DOHH2 (cell line): ENCODE results near the gene ALDH1L1.

ENCODE experiments used
- H3F3A ChIP-seq: fragments of 200-600 bp; sonication (generic), shearing (Covaris generic); 2 replicates; pipeline ENCODE4 v1.6.0; 2016; ENCODE audit warnings: antibody characterized with exemption, mild to moderate bottlenecking; ENCODE audit not compliant: control insufficient read depth, insufficient read depth
- H3K27ac ChIP-seq: fragments of 200-600 bp; sonication (generic); 2 replicates; pipeline ENCODE4 v1.5.1; 2014; ENCODE audit warnings: low read depth, mild to moderate bottlenecking, low read length, moderate library complexity
- H3K27me3 ChIP-seq: fragments of 200-600 bp; sonication (generic); 2 replicates; pipeline ENCODE4 v1.6.1; 2014; ENCODE audit warnings: mild to moderate bottlenecking, low read length, mixed read lengths; ENCODE audit not compliant: control insufficient read depth
- H3K36me3 ChIP-seq: fragments of 200-600 bp; sonication (generic); 2 replicates; pipeline ENCODE4 v1.6.1; 2014; ENCODE audit warnings: mild to moderate bottlenecking, low read length, moderate library complexity, mixed read lengths; ENCODE audit not compliant: control insufficient read depth
- H3K4me1 ChIP-seq: fragments of 200-600 bp; sonication (generic); 2 replicates; pipeline ENCODE4 v1.6.1; 2014; ENCODE audit warnings: mild to moderate bottlenecking, low read length, mixed read lengths; ENCODE audit not compliant: control insufficient read depth
- H3K4me2 ChIP-seq: fragments of 200-600 bp; sonication (generic); 2 replicates; pipeline ENCODE4 v1.6.0; 2014; ENCODE audit warnings: mild to moderate bottlenecking, low read length, moderate library complexity
- H3K4me3 ChIP-seq: fragments of 200-600 bp; sonication (generic); 2 replicates; pipeline ENCODE4 v1.5.1; 2014; ENCODE audit warnings: mild to moderate bottlenecking, low read length, mixed read lengths
- H3K79me2 ChIP-seq: fragments of 200-600 bp; sonication (generic); 2 replicates; pipeline ENCODE4 v1.6.1; 2014; ENCODE audit warnings: mild to moderate bottlenecking, low read length, mixed read lengths; ENCODE audit not compliant: control insufficient read depth
- H3K9me2 ChIP-seq: fragments of 200-600 bp; sonication (generic); replicated peaks from 2 replicates; pipeline ENCODE4 v1.6.1; 2014; ENCODE audit warnings: mild to moderate bottlenecking, low read length, mixed read lengths; ENCODE audit not compliant: control insufficient read depth
- H3K9me3 ChIP-seq: fragments of 200-600 bp; sonication (generic); 2 replicates; pipeline ENCODE4 v1.6.1; 2014; ENCODE audit warnings: antibody characterized with exemption, low read length, mixed read lengths; ENCODE audit not compliant: control insufficient read depth, insufficient read depth
- H4K20me1 ChIP-seq: fragments of 200-600 bp; sonication (generic); 2 replicates; pipeline ENCODE4 v1.6.0; 2014; ENCODE audit warnings: low read depth, mild to moderate bottlenecking, antibody characterized with exemption, low read length, moderate library complexity; ENCODE audit not compliant: control insufficient read depth, insufficient read depth
- EZH2phosphoT487 ChIP-seq: fragments of 200-600 bp; sonication (generic); IDR thresholded peaks from 2 replicates; pipeline ENCODE4 v1.6.1; 2017; ENCODE audit warnings: borderline replicate concordance, mild to moderate bottlenecking, antibody characterized with exemption, low read length, moderate library complexity, mixed read lengths
- TF ChIP-seq, protein P1 (sequence below): fragments of 200-600 bp; sonication (generic); IDR thresholded peaks from one replicate; pipeline ENCODE4 v1.5.1; 2014; ENCODE audit warnings: antibody characterized with exemption, mild to moderate bottlenecking, low read depth, low read length; ENCODE audit not compliant: poor library complexity, severe bottlenecking

The ALDH1L1 gene

DNA sequence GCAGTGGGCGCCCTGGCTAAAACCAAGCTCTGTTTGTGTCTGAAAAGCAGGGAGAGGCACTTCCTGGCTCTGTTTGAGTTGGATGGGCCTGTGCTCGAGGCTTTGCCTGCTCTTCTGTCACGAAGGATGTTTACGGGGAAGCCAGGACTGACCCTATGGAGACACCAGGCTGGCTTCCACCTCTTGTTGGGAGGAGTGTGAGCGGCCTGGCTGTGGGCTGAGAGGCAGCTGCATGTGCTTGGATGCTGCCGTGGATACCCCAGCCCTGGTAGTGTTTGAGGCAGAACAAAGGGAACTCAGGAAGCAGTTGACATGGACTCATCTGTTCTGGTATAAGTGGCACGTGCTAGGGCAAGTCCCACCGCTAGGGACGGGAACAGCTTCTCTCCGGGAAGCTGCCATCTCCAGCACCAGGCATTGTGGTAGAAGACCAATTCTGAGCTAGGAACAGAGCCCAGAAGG lies 78.8 kb downstream of the ALDH1L1 start:
- TF ChIP-seq EZH2phosphoT487 = no peak
- TF ChIP-seq, protein P1, sequence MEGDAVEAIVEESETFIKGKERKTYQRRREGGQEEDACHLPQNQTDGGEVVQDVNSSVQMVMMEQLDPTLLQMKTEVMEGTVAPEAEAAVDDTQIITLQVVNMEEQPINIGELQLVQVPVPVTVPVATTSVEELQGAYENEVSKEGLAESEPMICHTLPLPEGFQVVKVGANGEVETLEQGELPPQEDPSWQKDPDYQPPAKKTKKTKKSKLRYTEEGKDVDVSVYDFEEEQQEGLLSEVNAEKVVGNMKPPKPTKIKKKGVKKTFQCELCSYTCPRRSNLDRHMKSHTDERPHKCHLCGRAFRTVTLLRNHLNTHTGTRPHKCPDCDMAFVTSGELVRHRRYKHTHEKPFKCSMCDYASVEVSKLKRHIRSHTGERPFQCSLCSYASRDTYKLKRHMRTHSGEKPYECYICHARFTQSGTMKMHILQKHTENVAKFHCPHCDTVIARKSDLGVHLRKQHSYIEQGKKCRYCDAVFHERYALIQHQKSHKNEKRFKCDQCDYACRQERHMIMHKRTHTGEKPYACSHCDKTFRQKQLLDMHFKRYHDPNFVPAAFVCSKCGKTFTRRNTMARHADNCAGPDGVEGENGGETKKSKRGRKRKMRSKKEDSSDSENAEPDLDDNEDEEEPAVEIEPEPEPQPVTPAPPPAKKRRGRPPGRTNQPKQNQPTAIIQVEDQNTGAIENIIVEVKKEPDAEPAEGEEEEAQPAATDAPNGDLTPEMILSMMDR = no peak
- H3K4me1 ChIP-seq = no peaks in the 10 kb centered on the region

DNA sequence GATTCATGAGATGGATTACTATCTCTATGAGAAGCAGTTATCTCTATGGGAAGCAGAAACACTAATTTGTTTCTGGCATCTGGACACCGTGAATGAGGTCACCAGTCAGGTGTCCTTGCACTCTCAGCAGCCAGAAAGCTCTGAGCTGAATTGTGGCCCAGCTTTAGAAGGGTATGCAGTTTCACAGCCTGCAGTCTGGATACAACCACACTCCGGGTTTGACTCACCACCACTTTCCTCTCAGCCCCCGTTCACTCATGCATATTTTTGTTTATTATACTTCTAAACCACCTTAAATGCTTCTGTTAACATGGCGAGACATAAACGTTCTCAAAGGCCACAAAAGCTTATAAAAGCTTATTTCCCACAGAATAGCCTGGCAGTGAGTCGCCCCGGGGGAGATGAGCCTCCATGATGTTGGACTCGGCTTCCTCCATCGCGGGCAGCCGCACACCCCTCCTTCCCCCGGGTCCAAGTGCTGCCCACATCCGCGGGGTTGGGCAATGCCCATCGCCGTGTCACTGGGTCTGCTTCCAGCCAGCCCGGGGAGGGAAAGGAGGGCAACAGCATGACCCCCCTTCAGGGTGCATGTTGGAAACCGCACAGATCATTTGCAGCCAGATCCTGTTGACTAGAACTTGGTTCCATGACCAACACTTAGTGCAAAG lies 79.6 kb downstream of the ALDH1L1 start:
- no peak overlapping the region for H3K27ac ChIP-seq
- H3K4me2 ChIP-seq = no peak overlapping the region
- H3K27me3 ChIP-seq = no peaks in the 10 kb centered on the region
- H3K79me2 ChIP-seq = no peaks in the 10 kb centered on the region
- H3K36me3 ChIP-seq = no peaks in the 10 kb centered on the region
- peaks cover 7% of the 10 kb centered on the region; the same call in 1 of the 2 replicates for H3K9me3 ChIP-seq
- H3K4me1 ChIP-seq = no peaks in the 10 kb centered on the region
- H3K4me3 ChIP-seq = no peak overlapping the region
- no peaks in the 10 kb centered on the region for H3K9me2 ChIP-seq
- H4K20me1 ChIP-seq = no peaks in the 10 kb centered on the region
- no peak for TF ChIP-seq EZH2phosphoT487
- TF ChIP-seq, protein P1 = no peak
- no peaks in the 10 kb centered on the region for H3F3A ChIP-seq

More for the DNA sequence above, 78.8 kb downstream of the ALDH1L1 start:
- Histone ChIP-seq H3K27ac (no peak overlapping the region), H3K4me3 (no peak overlapping the region), H3K9me2 (no peaks in the 10 kb centered on the region), H4K20me1 (no peaks in the 10 kb centered on the region), H3K79me2 (no peaks in the 10 kb centered on the region), H3K27me3 (no peaks in the 10 kb centered on the region), H3F3A (no peaks in the 10 kb centered on the region), H3K4me2 (no peak overlapping the region), H3K36me3 (no peaks in the 10 kb centered on the region), H3K9me3 (peaks cover 3% of the 10 kb centered on the region; the same call in 1 of the 2 replicates)

DNA sequence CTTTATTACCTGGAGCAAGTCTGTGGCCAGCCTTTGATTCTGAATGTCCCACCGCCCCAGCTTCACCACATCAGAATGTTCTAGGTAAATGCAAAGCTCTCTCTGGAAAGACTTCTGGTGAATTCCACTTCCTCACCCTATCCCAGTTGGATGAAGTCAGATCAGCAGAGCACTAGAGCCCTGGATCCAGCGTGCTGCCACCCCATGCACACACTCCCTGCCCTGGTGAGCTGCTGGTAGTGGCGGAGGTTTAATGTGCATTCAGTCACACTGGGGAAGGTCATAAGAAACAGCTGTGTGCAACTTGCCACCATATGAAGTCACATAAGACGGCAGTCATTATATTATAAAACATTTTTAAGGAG lies 80.1 kb downstream of the ALDH1L1 start:
- H3K4me1 ChIP-seq = no peaks in the 10 kb centered on the region
- H3K27ac ChIP-seq = no peak overlapping the region
- no peaks in the 10 kb centered on the region for H3K79me2 ChIP-seq
- peaks cover 7% of the 10 kb centered on the region; the same call in 1 of the 2 replicates for H3K9me3 ChIP-seq
- no peak for TF ChIP-seq EZH2phosphoT487
- TF ChIP-seq, protein P1 = no peak
- no peak overlapping the region for H3K4me2 ChIP-seq
- H3K9me2 ChIP-seq = no peaks in the 10 kb centered on the region
- H3K36me3 ChIP-seq = no peaks in the 10 kb centered on the region
- no peak overlapping the region for H3K4me3 ChIP-seq
- no peaks in the 10 kb centered on the region for H4K20me1 ChIP-seq
- no peaks in the 10 kb centered on the region for H3K27me3 ChIP-seq
- H3F3A ChIP-seq = no peaks in the 10 kb centered on the region
